Stimulated activated CD8-positive, alpha-beta memory T cell treated with anti-CD3 and anti-CD28 coated beads, Interleukin-15, amount 100 ng/mL, for 48 hours (primary cell): ENCODE data around the gene BEST2.

ENCODE experiments used
- DNase-seq, 2 donors: peaks; one replicate each; pipeline ENCODE4 v3.0.0-alpha.2; 2020; ENCODE audit warnings: low read depth in 2 of 2

BEST2 gene

GRCh38 chr19:12730064-12730463 lies 21.5 kb upstream of the BEST2 start:
- DNase-seq = no peak

GRCh38 chr19:12731337-12731736 lies 20.3 kb upstream of the BEST2 start:
- no peak for DNase-seq

GRCh38 chr19:12733369-12734214 lies 18.0 kb upstream of the BEST2 start:
- DNase-seq = peak in 1 of 2 donors; percentile 54

- DNase-seq = peak; percentile 64 to 71
These were observed 14.4 kb upstream of the BEST2 start, which contains the start of gene GET3 for GRCh38 chr19:12736995-12737834. GET3 (plus strand) TSS chr19:12737497; CDS start chr19:12737506, 9 bp downstream.

- DNase-seq = no peak
These were observed 13.7 kb upstream of the BEST2 start for GRCh38 chr19:12737835-12738351.

DNA sequence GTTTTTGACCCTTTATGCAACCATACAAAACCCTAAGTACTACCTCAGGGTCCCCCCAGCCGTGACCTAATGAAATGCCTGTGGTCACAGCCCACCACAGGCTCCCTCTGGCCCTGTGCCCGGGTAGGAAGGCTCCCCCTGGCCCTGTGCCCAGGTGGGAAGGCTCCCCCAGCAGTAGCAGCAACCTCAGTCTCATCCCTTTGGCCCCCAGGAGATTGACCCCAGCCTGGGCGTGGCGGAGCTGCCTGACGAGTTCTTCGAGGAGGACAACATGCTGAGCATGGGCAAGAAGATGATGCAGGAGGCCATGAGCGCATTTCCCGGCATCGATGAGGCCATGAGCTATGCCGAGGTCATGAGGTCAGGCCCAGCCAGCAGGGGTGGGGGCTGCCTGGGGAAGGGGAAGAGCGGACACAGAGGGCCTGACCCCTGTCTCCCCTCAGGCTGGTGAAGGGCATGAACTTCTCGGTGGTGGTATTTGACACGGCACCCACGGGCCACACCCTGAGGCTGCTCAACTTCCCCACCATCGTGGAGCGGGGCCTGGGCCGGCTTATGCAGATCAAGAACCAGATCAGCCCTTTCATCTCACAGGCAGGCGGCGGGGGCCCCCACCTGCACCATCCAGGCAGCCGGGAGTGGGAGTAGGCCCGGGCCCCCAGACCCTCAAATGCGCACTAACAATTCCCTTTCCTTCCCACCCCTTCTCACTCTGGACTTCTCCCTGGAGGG lies 6.3 kb upstream of the BEST2 start:
- no peak for DNase-seq

DNA sequence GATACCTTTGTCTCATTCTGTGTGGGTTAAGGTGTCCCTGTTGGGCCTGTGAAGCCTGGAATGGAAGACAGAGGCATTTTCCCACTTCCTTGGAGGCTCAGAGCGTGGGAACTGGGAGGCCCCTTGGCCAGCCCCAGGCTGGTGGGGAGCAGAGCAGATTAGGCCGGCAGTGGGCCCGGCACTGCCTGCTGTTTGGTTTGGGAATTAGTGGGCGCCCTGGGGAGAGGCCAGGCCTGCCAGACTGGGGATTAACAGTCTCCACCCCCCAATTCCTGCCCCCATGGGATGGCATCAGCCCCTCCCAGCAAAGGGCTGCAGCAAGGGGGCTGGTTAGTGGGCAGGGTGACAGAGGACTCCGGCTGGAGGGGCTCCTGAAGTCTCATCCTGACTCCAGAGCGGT lies 3.1 kb upstream of the BEST2 start:
- DNase-seq = no peak

GRCh38 chr19:12749938-12750521 lies 1.6 kb upstream of the BEST2 start:
- no peak for DNase-seq

GRCh38 chr19:12750851-12751250 lies 740 bp upstream of the BEST2 start:
- no peak for DNase-seq

GRCh38 chr19:12752056-12752781 lies 628 bp downstream of the BEST2 start:
- no peak for DNase-seq

GRCh38 chr19:12754465-12755196 lies 3.0 kb downstream of the BEST2 start:
- no peak for DNase-seq

DNA sequence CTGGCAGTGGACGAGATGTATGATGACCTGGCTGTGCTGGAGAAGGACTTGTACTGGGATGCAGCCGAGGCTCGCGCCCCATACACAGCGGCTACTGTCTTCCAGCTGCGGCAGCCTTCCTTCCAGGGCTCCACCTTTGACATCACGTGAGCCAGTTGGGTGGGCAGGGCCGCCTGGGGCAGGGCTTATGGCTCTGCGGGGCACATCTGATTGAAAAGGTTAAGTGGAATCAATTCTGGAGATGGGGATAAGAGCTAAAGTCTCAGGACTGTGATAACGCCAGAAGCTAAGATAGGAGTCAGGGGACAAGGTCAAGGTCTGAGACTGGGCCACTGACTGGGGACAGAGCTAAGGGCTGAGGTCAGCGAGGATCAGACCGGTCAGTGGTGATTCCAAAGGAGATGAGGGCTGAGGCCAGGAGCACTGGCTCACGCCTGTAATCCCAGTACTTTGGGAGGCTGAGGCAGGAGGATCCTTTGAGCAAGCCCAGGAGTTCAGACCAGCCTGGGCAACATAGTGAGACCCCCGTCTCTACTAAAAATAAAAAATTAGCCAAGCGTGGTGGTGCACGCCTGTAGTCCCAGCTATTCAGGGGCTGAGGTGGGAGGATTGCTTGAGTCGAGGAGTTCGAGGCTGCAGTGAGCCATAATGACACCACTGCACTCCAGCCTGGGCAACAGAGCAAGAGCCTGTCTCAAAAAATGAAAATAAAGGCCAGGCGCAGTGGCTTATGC lies 4.7 kb downstream of the BEST2 start:
- DNase-seq = no peak

- DNase-seq = peak; percentile 63 to 64
These were observed 6.1 kb downstream of the BEST2 start for GRCh38 chr19:12757544-12758274.

DNA sequence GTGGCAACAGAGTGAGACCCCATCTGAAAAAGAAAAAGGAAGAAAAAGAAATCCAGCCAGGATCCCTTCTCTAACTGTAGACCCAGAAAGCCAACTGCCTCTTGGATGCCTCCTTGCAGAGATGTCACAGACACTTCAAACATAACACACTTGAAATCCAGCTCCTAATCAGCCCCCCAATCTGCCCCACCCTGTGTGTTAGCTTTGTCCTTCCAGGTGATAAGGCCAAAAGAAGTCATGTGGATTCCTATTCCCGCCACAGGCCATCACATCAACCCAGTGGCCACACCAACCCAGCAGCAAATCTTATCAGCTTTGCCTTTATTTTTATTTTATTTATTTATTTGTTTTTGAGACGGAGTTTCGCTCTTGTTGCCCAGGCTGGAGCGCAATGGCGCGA lies 8.1 kb downstream of the BEST2 start:
- no peak for DNase-seq

- DNase-seq = no peak
These were observed 11.5 kb downstream of the BEST2 start for GRCh38 chr19:12763100-12763499.

GRCh38 chr19:12764698-12765097 lies 13.1 kb downstream of the BEST2 start:
- DNase-seq = no peak

DNA sequence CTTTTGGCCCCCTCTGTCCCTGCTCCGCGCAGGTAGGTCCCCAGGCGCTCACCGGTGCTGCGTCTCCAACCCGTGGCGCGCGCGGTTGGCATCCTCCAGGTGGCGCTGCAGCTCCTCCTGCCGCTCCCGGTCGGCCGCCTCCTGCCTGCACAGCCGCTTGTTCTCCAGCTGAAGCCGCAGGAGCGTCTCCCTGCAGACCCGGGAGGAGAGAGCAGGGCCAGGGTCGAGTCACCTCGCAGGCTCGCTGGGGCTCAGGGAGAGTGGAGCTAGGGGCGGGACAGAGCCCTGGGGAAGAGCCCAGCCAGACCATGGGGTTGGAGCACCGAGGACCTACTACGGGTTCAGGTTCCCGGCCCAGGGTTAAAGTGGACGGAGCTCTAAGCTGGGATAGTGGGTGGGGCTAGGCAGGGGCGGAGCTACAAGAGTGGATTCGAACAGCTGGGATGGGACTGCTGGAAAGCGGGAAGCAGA lies 14.5 kb downstream of the BEST2 start:
- peak in 1 of 2 donors; percentile 73 for DNase-seq

DNA sequence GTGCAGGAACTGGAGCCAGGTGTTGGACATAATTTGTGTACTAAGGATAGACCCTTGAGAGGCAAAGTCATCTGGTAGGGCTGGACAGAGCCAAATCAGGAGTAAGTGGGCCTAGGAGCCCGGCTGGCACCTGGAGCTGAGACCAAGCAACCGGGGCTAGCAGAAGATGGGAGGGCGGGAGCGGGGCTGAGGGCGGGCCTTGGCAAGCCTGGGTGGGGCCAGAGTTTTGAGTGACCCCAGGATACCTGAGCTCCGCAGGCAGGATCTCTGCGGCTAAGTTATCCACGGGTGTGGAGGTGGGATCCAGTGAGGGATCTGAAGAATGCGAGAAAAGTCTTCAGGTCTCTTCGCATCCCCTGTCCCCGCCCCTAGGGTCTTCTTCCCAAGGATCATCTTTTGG lies 15.6 kb downstream of the BEST2 start:
- DNase-seq = no peak

DNA sequence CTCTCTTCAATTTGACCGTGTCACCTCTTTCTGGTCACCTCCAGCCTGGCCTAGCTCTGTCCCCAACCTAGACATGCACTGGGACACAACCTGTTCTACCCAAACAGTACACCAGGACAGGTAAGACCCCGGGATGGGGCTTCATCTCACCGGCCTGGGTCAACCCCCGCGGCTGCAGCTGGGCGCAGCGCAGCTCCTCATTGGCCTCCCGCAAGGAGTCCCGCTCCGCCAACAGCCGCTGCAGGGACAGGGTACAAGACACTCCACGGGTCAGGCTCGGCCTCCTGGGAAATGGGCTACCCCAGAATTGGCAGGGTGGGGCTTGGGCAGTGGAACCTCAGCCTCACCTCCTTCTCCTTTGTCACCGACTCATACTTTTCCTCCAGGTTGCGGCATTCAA lies 16.1 kb downstream of the BEST2 start:
- no peak for DNase-seq
